Glomerular endothelial cell (primary cell): Measurements from ENCODE around the gene SHB. TPM values are rescaled to one million over a fixed set of nuclear protein-coding genes. Genes with fewer than 3 reads are reported as not detected.
"Not testable (repeated sequence)": the region's sequence is repeated elsewhere in the genome, so short reads cannot be mapped to it uniquely, and the experiment has no call there.

Experiments
- DNase-seq: peaks from one replicate; pipeline ENCODE4 v3.0.0-alpha.2; 2011; ENCODE audit warnings: low read depth, low spot score; ENCODE audit errors: extremely low read depth
- total RNA-seq: library from RNA; depleted of rRNA; stranded (reverse); fragments of >200 nt; gene quantifications from 2 replicates; pipeline ENCODE4 v1.2.3, GENCODE V29; 2015

SHB gene
- total RNA-seq, 1 donor from 2014 or later, result 42.8 TPM

GRCh38 chr9:37909836-37910235 is 159.2 kb downstream of the SHB start:
- DNase-seq, result not testable (repeated sequence)

GRCh38 chr9:37909326-37909725 is 159.7 kb downstream of the SHB start:
- DNase-seq, result no peak

GRCh38 chr9:37908698-37909186 is 160.3 kb downstream of the SHB start:
- DNase-seq, result no peak

- DNase-seq, result no peak
These were observed 160.7 kb downstream of the SHB start for GRCh38 chr9:37908283-37908682.

- DNase-seq, result no peak
These were observed 162.5 kb downstream of the SHB start for GRCh38 chr9:37906312-37907239.

- no peak for DNase-seq
These were observed 163.3 kb downstream of the SHB start for GRCh38 chr9:37905776-37906175.

GRCh38 chr9:37905131-37905505 is 163.9 kb downstream of the SHB start:
- DNase-seq, result no peak

GRCh38 chr9:37904445-37905130 is 164.4 kb downstream of the SHB start:
- no peak for DNase-seq

- peak; percentile 51 for DNase-seq
These were observed 165.2 kb downstream of the SHB start, which contains the start of gene SLC25A51 for GRCh38 chr9:37903647-37904444. Gene SLC25A51 (minus strand): TSS chr9:37904127. CDS start chr9:37888550, 15,577 bp downstream.

- no peak for DNase-seq
These were observed 166.0 kb downstream of the SHB start for GRCh38 chr9:37902796-37903646.

- DNase-seq, result no peak
These were observed 166.9 kb downstream of the SHB start for GRCh38 chr9:37902131-37902530.

- DNase-seq, result no peak
These were observed 170.0 kb downstream of the SHB start for GRCh38 chr9:37899041-37899440.

- DNase-seq, result no peak
These were observed 171.4 kb downstream of the SHB start for GRCh38 chr9:37897665-37898064.

GRCh38 chr9:37892063-37892462 is 177.0 kb downstream of the SHB start:
- DNase-seq, result no peak

GRCh38 chr9:37891042-37891441 is 178.0 kb downstream of the SHB start:
- DNase-seq, result not testable (repeated sequence)

GRCh38 chr9:37889536-37889935 is 179.5 kb downstream of the SHB start:
- no peak for DNase-seq

- not testable (repeated sequence) for DNase-seq
These were observed 180.9 kb downstream of the SHB start for GRCh38 chr9:37887977-37888583.

GRCh38 chr9:37880916-37881479 is 188.0 kb downstream of the SHB start:
- no peak for DNase-seq

- no peak for DNase-seq
These were observed 192.7 kb downstream of the SHB start for GRCh38 chr9:37876376-37876775.
